GM21529 (cell line): ENCODE data around the gene DNAJC27.

Source experiments
- ATAC-seq: cut with Tn5 transposase; IDR thresholded peaks from one replicate; pipeline ENCODE4 v1.9.1; 2021; ENCODE audit not compliant: unreplicated experiment

Gene DNAJC27

GRCh38 chr2:24970483-24971285 is 1.1 kb downstream of the DNAJC27 start:
- ATAC-seq = no peak

- no peak for ATAC-seq
These were observed 2.0 kb downstream of the DNAJC27 start for GRCh38 chr2:24969784-24970183.

DNA sequence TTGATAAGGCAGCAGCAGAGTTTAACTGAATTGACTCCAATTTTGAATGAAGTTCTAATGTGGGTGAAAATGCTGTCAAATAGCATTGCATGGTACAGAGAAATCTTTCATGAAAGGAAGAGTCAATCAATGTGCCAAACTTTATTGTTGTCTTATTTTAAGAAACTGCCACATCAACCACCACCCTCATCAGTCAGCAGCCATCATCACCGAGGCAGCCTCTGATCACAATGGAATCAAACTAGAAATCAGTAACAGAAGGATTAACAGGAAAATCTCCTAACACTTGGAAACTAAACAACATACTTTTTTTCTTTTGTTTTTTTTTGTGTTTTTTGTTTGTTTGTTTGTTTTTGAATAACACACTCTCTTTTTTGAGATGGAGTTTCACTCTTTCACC is 9.9 kb downstream of the DNAJC27 start:
- no peak for ATAC-seq

DNA sequence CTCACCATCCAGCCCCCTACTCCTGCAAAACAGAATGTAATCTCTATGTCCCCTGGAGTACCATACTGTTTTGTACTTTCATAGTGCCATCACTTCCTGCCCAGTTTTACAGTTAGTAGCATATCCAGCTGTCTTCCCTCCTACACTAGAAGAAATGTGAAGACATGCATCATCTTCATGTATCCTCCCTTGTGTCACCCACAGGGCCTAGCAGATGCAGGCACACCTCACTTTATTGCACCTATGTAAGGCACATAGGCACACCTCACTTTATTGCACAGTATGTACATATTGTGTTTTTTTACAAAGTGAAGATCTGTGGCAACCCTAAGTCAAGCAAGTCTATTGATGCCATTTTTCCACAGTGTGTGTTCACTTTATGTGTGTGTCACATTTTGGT is 12.0 kb downstream of the DNAJC27 start:
- ATAC-seq = no peak

- ATAC-seq = no peak
These were observed 13.3 kb downstream of the DNAJC27 start for GRCh38 chr2:24958411-24958935.

GRCh38 chr2:24957976-24958375 is 13.8 kb downstream of the DNAJC27 start:
- ATAC-seq = no peak

DNA sequence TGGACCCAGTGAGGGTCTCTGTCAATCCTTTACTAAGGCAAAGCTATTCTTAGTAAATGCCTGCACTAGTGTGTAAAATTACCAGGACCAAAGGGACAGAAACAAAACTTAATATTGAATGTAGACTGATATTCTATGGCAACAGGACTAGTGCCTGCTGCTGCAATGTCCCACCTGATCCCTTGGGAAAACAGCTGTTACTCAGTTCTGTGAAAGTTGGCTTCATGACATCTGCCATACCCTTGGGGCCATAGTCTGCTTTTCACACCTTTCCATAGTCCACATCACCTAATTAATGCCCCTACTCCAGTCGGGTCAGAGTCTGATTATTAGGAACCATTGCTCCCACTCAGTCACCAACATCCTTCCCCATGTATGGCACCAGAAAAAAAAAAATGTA is 14.5 kb downstream of the DNAJC27 start:
- no peak for ATAC-seq

GRCh38 chr2:24955921-24956320 is 15.8 kb downstream of the DNAJC27 start:
- no peak for ATAC-seq

DNA sequence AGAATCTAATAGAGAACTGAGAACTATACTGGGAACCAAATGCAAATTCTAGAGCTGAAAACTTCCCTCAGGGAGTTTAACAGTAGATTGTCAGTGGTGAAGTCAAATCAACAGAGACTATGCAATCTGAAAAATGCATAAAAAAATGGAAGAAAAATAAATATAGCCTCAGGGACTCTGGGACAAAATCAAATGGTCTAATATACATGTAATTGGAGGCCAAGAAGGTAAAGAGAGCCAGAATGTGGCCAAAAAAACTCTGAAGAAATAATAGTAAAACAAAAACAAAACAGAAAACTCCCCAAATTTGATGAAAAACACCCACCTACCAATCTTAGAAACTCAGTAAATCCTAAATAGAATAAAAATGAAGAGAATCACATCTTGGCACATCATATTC is 16.5 kb downstream of the DNAJC27 start:
- ATAC-seq = no peak

- no peak for ATAC-seq
These were observed 21.7 kb downstream of the DNAJC27 start for GRCh38 chr2:24950102-24950501.

DNA sequence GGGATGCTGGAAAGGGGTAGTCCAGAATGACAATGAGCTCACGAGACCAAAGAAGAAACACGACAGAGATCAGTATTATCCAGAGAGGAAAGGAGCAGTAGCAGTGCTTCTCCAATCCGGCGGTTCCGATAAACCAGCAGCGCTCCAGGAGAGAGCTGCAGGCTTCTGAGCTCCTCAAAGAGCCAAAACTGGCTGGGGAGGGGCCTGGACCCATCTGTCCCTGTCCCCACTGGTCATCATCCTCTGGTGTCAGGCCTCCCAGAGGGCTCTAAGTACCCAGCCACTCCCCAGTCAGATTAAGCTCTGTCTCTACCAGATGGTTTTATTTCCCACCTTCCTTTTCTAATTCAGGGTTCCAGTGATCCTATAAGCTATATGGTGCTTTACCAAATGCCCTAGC is 23.2 kb downstream of the DNAJC27 start:
- no peak for ATAC-seq

- no peak for ATAC-seq
These were observed 24.1 kb downstream of the DNAJC27 start for GRCh38 chr2:24947561-24948157.

DNA sequence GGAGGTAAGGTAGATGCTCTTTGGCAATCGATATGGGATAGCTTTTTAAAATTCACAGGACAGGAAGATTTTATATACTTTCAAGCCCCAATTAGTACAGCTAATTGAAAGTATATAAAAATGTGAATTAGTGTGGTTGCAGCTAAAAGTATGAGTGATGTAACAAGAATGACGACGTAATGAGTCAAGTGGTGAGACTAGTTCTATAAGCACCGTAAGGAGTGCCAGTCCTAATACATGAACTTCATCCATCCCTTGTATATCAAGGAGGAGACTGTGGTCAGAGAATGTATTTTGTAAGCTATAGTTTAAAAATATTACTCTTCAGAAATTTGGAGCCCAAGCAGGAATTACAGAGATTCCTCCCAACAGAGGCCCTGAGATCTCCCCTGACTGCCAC is 25.8 kb downstream of the DNAJC27 start:
- no peak for ATAC-seq

DNA sequence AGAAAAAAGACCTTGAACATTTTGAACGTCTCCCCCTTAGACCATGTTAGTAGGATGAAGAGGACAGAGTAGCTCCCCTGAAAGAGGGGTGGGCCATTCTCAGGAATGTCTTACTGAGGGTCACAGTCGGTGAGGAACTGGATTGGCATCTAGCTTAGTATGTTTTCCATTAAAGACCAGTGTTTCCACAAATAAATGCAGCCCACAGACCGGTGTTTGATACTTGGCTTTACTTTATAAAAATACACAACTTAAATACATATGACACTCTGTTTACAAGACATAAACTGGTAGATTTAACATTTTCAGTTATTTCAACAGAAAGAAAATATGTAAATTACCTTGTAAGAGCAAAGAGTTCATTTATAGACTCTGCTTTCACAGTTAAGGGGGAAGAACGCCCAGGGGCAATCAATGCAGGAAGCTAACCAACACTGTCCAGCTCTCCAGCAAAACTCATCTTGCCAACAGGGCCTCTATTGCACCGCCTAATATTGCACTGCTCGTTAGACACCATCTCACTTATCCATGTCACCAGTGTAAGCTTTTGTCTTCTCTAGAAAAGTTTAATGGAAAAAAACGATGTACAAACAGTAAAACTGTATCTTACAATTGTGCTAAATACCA is 28.2 kb downstream of the DNAJC27 start:
- ATAC-seq = no peak

DNA sequence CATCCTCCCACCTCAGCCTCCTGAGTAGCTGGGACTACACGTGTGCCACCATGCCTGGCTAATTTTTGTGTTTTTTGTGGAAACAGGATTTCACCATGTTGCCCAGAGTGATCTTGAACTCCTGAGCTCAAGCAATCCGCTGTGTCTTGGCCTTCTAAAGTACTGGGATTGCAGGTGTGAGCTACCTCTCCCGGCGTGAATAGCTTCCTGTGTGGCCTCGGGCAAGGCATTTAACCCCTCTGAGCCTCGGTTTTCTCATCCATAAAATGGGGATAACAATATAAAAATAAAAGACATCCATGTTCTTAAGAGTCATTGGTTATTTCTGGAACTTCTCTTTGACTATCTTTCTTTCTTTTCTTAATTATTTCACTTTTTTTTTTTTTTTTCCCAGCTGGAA is 32.4 kb downstream of the DNAJC27 start:
- no peak for ATAC-seq

- ATAC-seq = no peak
These were observed 34.5 kb downstream of the DNAJC27 start for GRCh38 chr2:24937236-24937635.

GRCh38 chr2:24935145-24935544 is 36.6 kb downstream of the DNAJC27 start:
- ATAC-seq = no peak

GRCh38 chr2:24932715-24933114 is 39.0 kb downstream of the DNAJC27 start:
- ATAC-seq = no peak

GRCh38 chr2:24930768-24931167 is 41.0 kb downstream of the DNAJC27 start:
- ATAC-seq = peak; percentile 88

GRCh38 chr2:24929230-24929629 is 42.5 kb downstream of the DNAJC27 start:
- ATAC-seq = no peak

DNA sequence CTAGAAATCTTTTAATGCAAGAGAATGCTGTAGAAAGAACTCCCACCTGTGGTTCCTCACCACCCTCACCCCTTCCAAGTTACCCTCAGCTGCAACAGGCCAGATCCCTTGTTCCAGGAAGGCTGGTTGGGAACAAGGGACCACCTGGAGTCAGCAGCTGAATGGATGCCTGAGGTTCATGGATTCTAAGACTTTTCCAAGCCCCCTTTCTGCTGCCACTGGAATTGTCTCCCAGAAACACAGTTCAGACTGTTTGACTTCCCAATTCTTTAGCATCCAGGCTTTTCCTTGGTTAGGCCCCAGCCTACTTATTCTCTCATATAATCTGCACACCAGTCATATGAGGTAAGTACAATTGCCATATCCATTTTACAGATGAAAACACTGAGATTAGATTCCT is 43.7 kb downstream of the DNAJC27 start:
- ATAC-seq = no peak

DNA sequence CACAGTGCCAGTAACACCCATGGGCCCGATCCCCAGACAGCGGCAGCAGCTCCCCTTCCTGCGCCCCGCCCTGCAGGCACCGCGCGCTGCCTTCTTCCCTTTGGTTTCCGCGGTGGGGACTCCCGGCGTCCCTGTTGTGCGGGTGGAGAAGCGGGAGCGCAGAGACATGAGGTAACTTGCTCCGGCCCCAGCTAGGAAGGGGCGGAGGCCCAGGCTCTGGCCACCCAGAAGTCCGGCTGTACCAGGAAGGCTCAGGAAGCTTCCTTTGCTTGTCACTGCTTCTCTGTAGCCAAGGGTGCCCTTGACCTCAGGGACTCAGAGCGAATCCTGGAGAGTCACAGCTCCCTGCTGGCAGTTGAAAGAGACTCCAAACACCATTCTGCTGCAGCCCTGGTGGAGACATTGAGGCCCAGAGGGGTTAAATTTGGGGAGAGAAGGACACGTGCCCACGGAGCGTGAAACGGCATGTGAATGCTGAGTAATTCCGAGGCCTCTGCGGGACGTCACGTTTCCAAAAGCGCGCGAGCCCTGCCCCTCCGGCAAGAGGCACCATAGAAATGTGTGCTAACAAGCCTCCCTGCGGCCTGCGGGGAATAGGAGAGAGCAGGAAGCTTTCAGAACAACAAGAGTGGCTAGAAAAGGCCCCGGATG is 45.0 kb downstream of the DNAJC27 start:
- ATAC-seq = no peak
